HepG2 (cell line): ENCODE results near the gene FKBP5. TPM values are rescaled to one million over a fixed set of nuclear protein-coding genes. Genes with fewer than 3 reads are reported as not detected.
A peak's percentile ranks its signal among the peaks of the same experiment; 100 is the strongest.

Experiments used
- ATAC-seq: fragments of 200-7000 bp; cut with Tn5 transposase; 3 replicates; pipeline ENCODE4 v1.9.1; 2020; ENCODE audit warnings: mild to moderate bottlenecking, moderate library complexity
- BruUV-seq: library from RNA; stranded (reverse); fragments of 400-500 nt; replicated peaks from 2 replicates; lab custom pipeline; 2021; lab: Mats Ljungman, UMichigan
- CTCF ChIA-PET: fragments of 300-600 bp; formaldehyde crosslinking; extraction: SDS; loops from one replicate; lab custom pipeline; 2021; ENCODE audit warnings: low total read pairs, inconsistent platforms, low intra/inter-chr PET ratio; lab: Yijun Ruan, JAX
- POLR2A ChIA-PET: fragments of 350-600 bp; sonication (Branson Sonifier 250); formaldehyde crosslinking; loops from one replicate; lab custom pipeline; 2020; ENCODE audit warnings: antibody characterized with exemption, inconsistent platforms; lab: Yijun Ruan, JAX
- DNase-seq: peaks from one replicate; pipeline ENCODE4 v3.0.0-alpha.2; 2015; ENCODE audit warnings: low spot score
- FAIRE-seq: peaks from 3 replicates; lab custom pipeline; 2011; peaks lifted over from hg19 to GRCh38; lab: Jason Lieb, UNC
- H2AFZ ChIP-seq: one replicate; pipeline ENCODE4 v1.6.1; 2011; ENCODE audit warnings: low read length, inconsistent platforms
- H3K27ac ChIP-seq: fragments of 300-600 bp; 3 replicates; pipeline ENCODE4 v1.8.0; 2011; ENCODE audit warnings: mixed run types, mild to moderate bottlenecking, mixed read lengths, low read length, inconsistent platforms; ENCODE audit not compliant: insufficient read depth; ENCODE audit errors: extremely low read length
- H3K27me3 ChIP-seq, 2 experiments: fragments of 200-600 bp in 1 of 2; 2 replicates in 1 of 2; 3 replicates in 1 of 2; pipeline versions ENCODE4 v1.6.0 to v1.8.0; 2011; ENCODE audit warnings: low read length in 2 of 2, mild to moderate bottlenecking in 2 of 2, moderate library complexity in 2 of 2, inconsistent platforms in 1 of 2; ENCODE audit not compliant: insufficient read depth in 2 of 2, control insufficient read depth in 1 of 2
- H3K36me3 ChIP-seq, 2 experiments: fragments of 200-600 bp in 1 of 2; replicated peaks in 1 of 2; 2 replicates in 1 of 2; 3 replicates in 1 of 2; pipeline versions ENCODE4 v1.5.1 to v1.8.0; 2011; ENCODE audit warnings: low read length in 2 of 2, inconsistent platforms in 1 of 2; ENCODE audit not compliant: insufficient read depth in 2 of 2, control insufficient read depth in 1 of 2
- H3K4me1 ChIP-seq: 2 replicates; pipeline ENCODE4 v1.5.1; 2012; ENCODE audit warnings: low read length, inconsistent platforms; ENCODE audit not compliant: insufficient read depth
- H3K4me2 ChIP-seq: 2 replicates; pipeline ENCODE4 v1.6.0; 2011; ENCODE audit warnings: low read depth, low read length, inconsistent platforms
- H3K4me3 ChIP-seq, 3 experiments: fragments of 200-600 bp in 1 of 3; sonication (generic), shearing (Covaris generic) in 1 of 3; replicated peaks in 1 of 3; 2 replicates each; pipeline ENCODE4 v1.5.1; 2011 to 2016; ENCODE audit warnings: low read length in 3 of 3, inconsistent platforms in 2 of 3, low read depth in 2 of 3, mild to moderate bottlenecking in 2 of 3, control low read depth in 1 of 3, mixed read lengths in 1 of 3; ENCODE audit not compliant: insufficient read depth in 1 of 3
- H3K79me2 ChIP-seq: one replicate; pipeline ENCODE4 v1.6.1; 2011; ENCODE audit warnings: low read length, inconsistent platforms; ENCODE audit not compliant: insufficient read depth
- H3K9ac ChIP-seq: 2 replicates; pipeline ENCODE4 v1.6.0; 2011; ENCODE audit warnings: mild to moderate bottlenecking, low read depth, low read length, inconsistent platforms; ENCODE audit not compliant: insufficient read depth
- H3K9me3 ChIP-seq: 2 replicates; pipeline ENCODE4 v1.5.1; 2012; ENCODE audit warnings: mild to moderate bottlenecking, low read length
- H4K20me1 ChIP-seq: 2 replicates; pipeline ENCODE4 v1.6.0; 2011; ENCODE audit warnings: inconsistent platforms, mild to moderate bottlenecking, low read length, moderate library complexity; ENCODE audit not compliant: insufficient read depth
- CENPT ChIP-seq: sonication (generic); formaldehyde crosslinking; IDR thresholded peaks from 2 replicates; pipeline ENCODE4 v1.8.0; 2022; ENCODE audit warnings: low read depth, mild to moderate bottlenecking, moderate library complexity, missing genetic modification reagents
- UBTF ChIP-seq: sonication (generic); formaldehyde crosslinking; IDR thresholded peaks from 2 replicates; pipeline ENCODE4 v1.4.0; 2020; ENCODE audit warnings: mild to moderate bottlenecking, missing genetic modification reagents
- ZNF543 ChIP-seq: sonication (generic); formaldehyde crosslinking; IDR thresholded peaks from 2 replicates; pipeline ENCODE4 v1.4.0; 2020; ENCODE audit warnings: mild to moderate bottlenecking, missing genetic modification reagents
- ZNF879 ChIP-seq: sonication (generic); formaldehyde crosslinking; IDR thresholded peaks from 2 replicates; pipeline ENCODE4 v1.8.1; 2023; ENCODE audit warnings: missing genetic modification reagents
- WGBS: methylation state at CpG from one replicate; pipeline ENCODE4 v1.1.6; 2017; ENCODE audit warnings: low lambda C conversion rate; 5-methylcytosine and 5-hydroxymethylcytosine counted together
- in situ Hi-C: cut with HindIII; loops from 2 replicates; pipeline ENCODE4 v1.10.0; 2017; ENCODE audit warnings: low pct_unique_long_range_greater_than_20kb; ENCODE audit not compliant: extremely low pct_ligation_motif_present
- intact Hi-C: fragments of 100-400 bp; cut with micrococcal nuclease; formaldehyde crosslinking; loops from one replicate; pipeline ENCODE4 v1.10.0; 2022; ENCODE audit not compliant: unreplicated experiment
- polyA plus RNA-seq, 8 experiments: library from polyadenylated mRNA; depleted of rRNA in 3 of 8; stranded (reverse) in 7 of 8; unstranded in 1 of 8; fragments of >200 nt; fragmentation: Illumina TruSeq in 4 of 8; extraction: Trizol in 4 of 8; gene quantifications; 2 replicates each; pipeline versions ENCODE4 v1.2.1 to v1.2.3, GENCODE V29; 2011 to 2016; ENCODE audit warnings: low read depth in 4 of 8, missing spikeins in 1 of 8, mixed read lengths in 1 of 8; ENCODE audit not compliant: insufficient read depth in 1 of 8
- total RNA-seq, 5 experiments: library from RNA; depleted of rRNA; stranded (reverse); fragments of >200 nt; fragmentation: Illumina TruSeq; extraction: Trizol; gene quantifications; 2 replicates each; pipeline ENCODE4 v1.2.3, GENCODE V29; 2016; ENCODE audit warnings: low read depth in 1 of 5

Gene FKBP5
- total and polyA plus RNA-seq, 2 of the 13 experiments (the other 11 are each of a cell fraction or from before 2014, with no cell fraction given): 8.0 to 17.4 TPM

DNA sequence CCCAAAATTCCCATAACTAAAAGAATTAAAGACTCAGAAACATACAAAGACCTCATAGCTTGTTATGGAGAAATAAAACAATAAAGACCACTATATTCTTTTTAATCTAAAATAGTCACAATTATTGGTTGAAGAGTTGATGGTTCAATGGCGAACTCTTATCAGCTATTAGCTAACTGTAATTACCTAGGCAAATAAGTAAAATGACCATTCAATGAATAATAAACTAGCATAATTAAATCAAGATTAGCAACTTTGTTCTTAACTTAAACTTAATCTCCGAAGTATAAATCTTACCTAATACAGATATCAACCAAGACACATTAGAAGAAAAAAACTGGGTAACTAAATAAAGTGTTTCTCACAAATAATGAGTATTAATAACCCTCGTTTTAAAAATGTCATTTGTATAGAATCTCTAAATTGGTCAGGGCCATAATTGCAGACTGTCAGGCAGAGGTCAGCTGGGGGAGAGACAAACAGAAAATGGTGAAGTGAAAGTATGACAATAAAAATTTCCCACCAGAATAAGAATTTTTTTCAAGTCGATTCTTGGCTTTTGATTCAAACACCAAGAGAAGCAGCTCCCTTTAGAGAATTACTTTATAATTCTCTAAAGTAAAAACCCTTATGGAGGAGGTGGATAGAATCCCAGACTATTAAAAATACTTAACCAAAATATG lies 1.7 kb downstream of the FKBP5 start:
- no peaks in the 10 kb centered on the region for H4K20me1 ChIP-seq
- no peaks in the 10 kb centered on the region for H3K36me3 ChIP-seq
- intact Hi-C loops: no loop called here
- peaks cover 46% of the 10 kb centered on the region for H3K79me2 ChIP-seq
- no peaks in the 10 kb centered on the region; a peak in 1 of 5 replicates for H3K27me3 ChIP-seq
- H3K4me3 ChIP-seq: peak overlapping the region; percentile 63 to 96 (median 89)
- DNase-seq: no peak
- ChIA-PET POLR2A (interaction anchor here (0.7 to 0.8 kb wide), 2 partner anchors 35 to 85 kb away, joined by 4 to 6 read pairs; no protein-coding TSS in a partner anchor), CTCF (interaction anchor here (1.1 kb wide), 1 partner anchor 51 kb away, joined by 3 read pairs; no protein-coding TSS in a partner anchor)
- 19% methylated on average over 4 of the region's 4 CpGs for WGBS
- BruUV-seq: no TSS peak
- no peak for ATAC-seq
- H2AFZ ChIP-seq: no peak overlapping the region
- no peak for FAIRE-seq
- no peaks in the 10 kb centered on the region for H3K9me3 ChIP-seq
- peak overlapping the region; percentile 90 for H3K9ac ChIP-seq
- H3K4me2 ChIP-seq: peak overlapping the region; percentile 87
- H3K4me1 ChIP-seq: peaks cover 28% of the 10 kb centered on the region
- peak overlapping the region; percentile 71 for H3K27ac ChIP-seq
- in situ Hi-C loops: loop anchor here (5.0 kb wide), 1 partner anchor 40 kb away; no protein-coding TSS in a partner anchor
- 0 out of 2 replicates have a peak, but pooled peaks have one; percentile 4 for TF ChIP-seq ZNF879
- no peak for TF ChIP-seq UBTF (CRISPR knock-in tag)
- no peak for TF ChIP-seq ZNF543 (CRISPR knock-in tag)
- no peak for TF ChIP-seq CENPT (CRISPR knock-in tag)
